ENCODE data around the gene ATRNL1. TPM values are rescaled to one million over a fixed set of nuclear protein-coding genes. Genes with fewer than 3 reads are reported as not detected.

ATRNL1 gene
- total RNA-seq, 1 donor from 2014 or later, result 0.93 TPM

DNA sequence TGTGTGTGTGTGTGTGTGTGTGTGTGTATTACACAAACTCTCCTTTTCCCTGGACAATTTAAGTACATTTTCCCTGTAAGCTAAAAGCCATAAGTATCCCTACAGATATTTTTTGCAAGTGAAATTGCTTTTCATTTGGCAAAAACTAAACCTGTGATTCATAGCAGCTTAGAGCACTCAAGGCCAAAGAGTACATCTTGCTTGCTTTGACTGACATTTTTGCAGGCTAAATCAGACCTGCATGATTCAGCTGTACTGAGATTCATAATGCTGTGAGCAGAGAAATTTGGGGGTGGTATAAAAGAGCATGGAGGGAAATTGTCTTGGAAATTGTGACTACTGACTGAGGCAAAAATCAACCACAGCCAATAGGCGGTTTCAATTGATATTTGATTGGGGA is 679.4 kb downstream of the ATRNL1 start:
- no peaks in the 10 kb centered on the region for H3K9me3 ChIP-seq
- TF ChIP-seq, protein P1, sequence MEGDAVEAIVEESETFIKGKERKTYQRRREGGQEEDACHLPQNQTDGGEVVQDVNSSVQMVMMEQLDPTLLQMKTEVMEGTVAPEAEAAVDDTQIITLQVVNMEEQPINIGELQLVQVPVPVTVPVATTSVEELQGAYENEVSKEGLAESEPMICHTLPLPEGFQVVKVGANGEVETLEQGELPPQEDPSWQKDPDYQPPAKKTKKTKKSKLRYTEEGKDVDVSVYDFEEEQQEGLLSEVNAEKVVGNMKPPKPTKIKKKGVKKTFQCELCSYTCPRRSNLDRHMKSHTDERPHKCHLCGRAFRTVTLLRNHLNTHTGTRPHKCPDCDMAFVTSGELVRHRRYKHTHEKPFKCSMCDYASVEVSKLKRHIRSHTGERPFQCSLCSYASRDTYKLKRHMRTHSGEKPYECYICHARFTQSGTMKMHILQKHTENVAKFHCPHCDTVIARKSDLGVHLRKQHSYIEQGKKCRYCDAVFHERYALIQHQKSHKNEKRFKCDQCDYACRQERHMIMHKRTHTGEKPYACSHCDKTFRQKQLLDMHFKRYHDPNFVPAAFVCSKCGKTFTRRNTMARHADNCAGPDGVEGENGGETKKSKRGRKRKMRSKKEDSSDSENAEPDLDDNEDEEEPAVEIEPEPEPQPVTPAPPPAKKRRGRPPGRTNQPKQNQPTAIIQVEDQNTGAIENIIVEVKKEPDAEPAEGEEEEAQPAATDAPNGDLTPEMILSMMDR (IDR thresholded peaks at IDR 0.05), result no peak
- H3K4me3 ChIP-seq, result no peak overlapping the region
- H3K27ac ChIP-seq, result no peak overlapping the region
- no peak for ATAC-seq
- no peak for DNase-seq
- no peaks in the 10 kb centered on the region for H3K36me3 ChIP-seq
- intact Hi-C loops (cut with DNase I), result no loop called here
- H3K4me1 ChIP-seq, result no peaks in the 10 kb centered on the region
- no peaks in the 10 kb centered on the region for H3K27me3 ChIP-seq

- intact Hi-C loops (cut with DNase I), result no loop called here
- Histone ChIP-seq H3K27me3 (no peaks in the 10 kb centered on the region), H3K4me1 (no peaks in the 10 kb centered on the region), H3K36me3 (no peaks in the 10 kb centered on the region), H3K9me3 (no peaks in the 10 kb centered on the region), H3K4me3 (no peak overlapping the region), H3K27ac (no peak overlapping the region)
- DNase-seq (no peak), ATAC-seq (no peak)
- TF ChIP-seq, protein P1 (IDR thresholded peaks at IDR 0.05), result no peak
These were observed 680.7 kb downstream of the ATRNL1 start for GRCh38 chr10:115773832-115774231.

DNA sequence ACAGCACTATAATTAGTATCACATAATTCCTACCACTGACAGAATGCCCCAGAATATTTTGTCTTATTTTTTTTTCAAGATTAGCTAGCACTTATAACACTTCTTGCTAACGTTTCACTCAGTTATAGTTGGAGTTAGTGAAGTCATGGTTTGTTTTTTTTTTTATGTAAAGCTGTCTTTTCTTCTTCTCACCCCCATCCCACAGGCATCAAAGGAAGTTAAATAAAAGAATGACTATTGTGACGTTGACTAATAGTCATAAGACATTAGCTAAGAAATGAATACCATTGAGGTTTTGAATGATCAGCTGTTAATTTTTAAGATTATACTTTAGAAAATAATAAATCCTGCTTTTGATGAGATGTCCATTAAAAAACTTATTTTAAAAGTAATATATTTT is 681.6 kb downstream of the ATRNL1 start:
- Histone ChIP-seq H3K4me1 (no peaks in the 10 kb centered on the region), H3K4me3 (no peak overlapping the region), H3K36me3 (no peaks in the 10 kb centered on the region), H3K27me3 (no peaks in the 10 kb centered on the region), H3K9me3 (no peaks in the 10 kb centered on the region), H3K27ac (no peak overlapping the region)
- TF ChIP-seq, protein P1 (IDR thresholded peaks at IDR 0.05), result no peak
- DNase-seq (no peak), ATAC-seq (no peak)
- intact Hi-C loops (cut with DNase I), result no loop called here

DNA sequence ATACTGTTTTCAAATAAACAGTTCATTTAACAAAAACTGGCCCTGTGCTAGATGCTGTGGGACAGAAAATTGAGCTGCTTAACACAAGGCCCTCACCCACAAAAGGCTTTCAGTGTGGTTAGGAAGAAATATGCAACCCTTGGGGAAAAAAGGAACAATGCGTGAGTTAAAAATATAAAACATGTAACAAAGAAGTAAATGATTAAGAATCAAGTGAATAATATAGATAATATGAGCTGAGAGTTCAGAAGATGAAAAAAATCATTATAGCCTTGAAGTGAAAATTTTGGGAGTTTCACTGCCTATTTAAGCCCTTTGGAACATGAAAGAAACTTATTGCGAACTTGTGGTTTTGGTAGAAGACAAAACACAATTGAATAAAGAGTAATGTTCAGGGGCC is 684.5 kb downstream of the ATRNL1 start:
- intact Hi-C loops (cut with DNase I), result no loop called here
- TF ChIP-seq, protein P1 (IDR thresholded peaks at IDR 0.05), result no peak
- H3K4me1 ChIP-seq, result no peaks in the 10 kb centered on the region

DNA sequence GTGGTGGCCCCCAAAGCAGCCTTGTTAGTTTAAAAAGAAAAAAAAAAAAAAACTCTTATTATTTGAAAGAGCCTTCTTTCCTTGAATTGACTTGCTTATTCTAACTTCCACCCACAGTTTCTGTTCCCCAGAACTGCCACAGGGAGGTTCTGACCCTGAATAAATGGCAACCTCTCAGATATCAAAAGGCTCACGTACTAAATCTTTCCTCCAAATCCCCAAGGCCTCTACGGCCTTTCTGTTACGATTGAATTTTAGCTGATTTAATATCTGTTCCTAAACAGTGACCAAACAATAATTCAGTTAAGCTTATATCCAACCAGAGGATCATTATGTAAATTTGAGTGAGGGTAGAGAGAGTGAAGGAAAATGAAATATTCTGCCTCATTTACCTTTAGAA is 697.1 kb downstream of the ATRNL1 start:
- Histone ChIP-seq H3K36me3 (no peaks in the 10 kb centered on the region), H3K9me3 (no peaks in the 10 kb centered on the region), H3K27ac (no peak overlapping the region), H3K4me3 (no peak overlapping the region), H3K4me1 (no peaks in the 10 kb centered on the region), H3K27me3 (no peaks in the 10 kb centered on the region)
- no peak for ATAC-seq
- intact Hi-C loops (cut with DNase I), result loop anchor here (10.0 kb wide), 1 partner anchor 495 kb away; no protein-coding TSS in a partner anchor
- TF ChIP-seq, protein P1 (IDR thresholded peaks at IDR 0.05), result no peak
- DNase-seq, result no peak

More for the DNA sequence above, 684.5 kb downstream of the ATRNL1 start:
- DNase-seq, result no peak
- H3K27ac ChIP-seq, result no peak overlapping the region
- ATAC-seq, result no peak
- H3K9me3 ChIP-seq, result no peaks in the 10 kb centered on the region
- H3K27me3 ChIP-seq, result no peaks in the 10 kb centered on the region
- no peak overlapping the region for H3K4me3 ChIP-seq
- H3K36me3 ChIP-seq, result no peaks in the 10 kb centered on the region

GRCh38 chr10:115795964-115796363 is 702.8 kb downstream of the ATRNL1 start:
- intact Hi-C loops (cut with DNase I), result loop anchor here (10.0 kb wide), 1 partner anchor 489 kb away; no protein-coding TSS in a partner anchor
- ATAC-seq, result no peak

More at GRCh38 chr10:115795964-115796363, 702.8 kb downstream of the ATRNL1 start:
- Histone ChIP-seq H3K27ac (no peak overlapping the region), H3K27me3 (no peaks in the 10 kb centered on the region), H3K4me3 (no peak overlapping the region), H3K9me3 (no peaks in the 10 kb centered on the region), H3K4me1 (no peaks in the 10 kb centered on the region), H3K36me3 (no peaks in the 10 kb centered on the region)
- no peak for DNase-seq
- TF ChIP-seq, protein P1 (IDR thresholded peaks at IDR 0.05), result no peak
